Mucosa of descending colon (tissue), 3 donors: ENCODE measurements around the gene SARM1. TPM values are rescaled to one million over a fixed set of nuclear protein-coding genes. Genes with fewer than 3 reads are reported as not detected.

Experiments used
- ATAC-seq: fragments of 200-7000 bp; cut with Tn5 transposase; one replicate; pipeline ENCODE4 v1.9.1; 2020; ENCODE audit warnings: mild to moderate bottlenecking, moderate library complexity
- DNase-seq, 3 donors: peaks; one replicate each; pipeline ENCODE4 v3.0.0-alpha.2; 2020
- H3K36me3 ChIP-seq: fragments of 200-600 bp; one replicate; pipeline ENCODE4 v1.8.0; 2021; ENCODE audit warnings: low read depth, mild to moderate bottlenecking
- H3K4me1 ChIP-seq: fragments of 200-600 bp; one replicate; pipeline ENCODE4 v1.8.0; 2021; ENCODE audit warnings: low read depth, mild to moderate bottlenecking
- H3K4me3 ChIP-seq: fragments of 200-600 bp; one replicate; pipeline ENCODE4 v1.8.0; 2021; ENCODE audit warnings: mild to moderate bottlenecking
- H3K9me3 ChIP-seq: fragments of 200-600 bp; one replicate; pipeline ENCODE4 v1.8.0; 2021; ENCODE audit warnings: mild to moderate bottlenecking
- CTCF ChIP-seq: fragments of 200-600 bp; IDR thresholded peaks from one replicate; pipeline ENCODE4 v1.8.0; 2022; ENCODE audit warnings: antibody characterized with exemption, mild to moderate bottlenecking
- intact Hi-C, 2 donors: fragments of 100-400 bp; cut with DNase I in 1 of 2; cut with micrococcal nuclease in 1 of 2; formaldehyde crosslinking; loops; one replicate each; pipeline versions ENCODE4 v1.11.0 to v1.11.1; 2022; cut with DNase I, micrococcal nuclease
- total RNA-seq, 3 donors: library from RNA; stranded (reverse); fragmentation: NEBNext Ultra II Directional in 2 of 3; extraction: Animal tissue kit (Norgen Biotek cat#: 25700) in 2 of 3; gene quantifications; one replicate each; pipeline versions ENCODE4 v1.2.1 to v1.2.4, GENCODE V29; 2021 to 2023
- donor health status: DM: no; HTN: no; CAD: no; lungs with moderate emphysema.
- donor health status: DM: no; HTN: no; CAD: no.
- donor health status: DM: no; HTN: yes; CAD: no.

SARM1 gene
- total RNA-seq, 3 donors from 2014 or later = 12.8 to 16.4 (median 15.0) TPM

GRCh38 chr17:28406473-28406814, 35.0 kb downstream of the SARM1 start:
- ATAC-seq (peak; percentile 35), DNase-seq (no peak)
- H3K36me3 ChIP-seq = no peaks in the 10 kb centered on the region
- H3K9me3 ChIP-seq = no peaks in the 10 kb centered on the region
- peaks cover 9% of the 10 kb centered on the region for H3K4me1 ChIP-seq
- no peak for TF ChIP-seq CTCF
- intact Hi-C loops = no loop called here
- H3K4me3 ChIP-seq = no peak overlapping the region

- ATAC-seq = no peak
- intact Hi-C loops = no loop called here
- no peak for TF ChIP-seq CTCF
Observed at GRCh38 chr17:28407130-28407973, 35.9 kb downstream of the SARM1 start.

GRCh38 chr17:28407974-28408306, 36.4 kb downstream of the SARM1 start:
- ATAC-seq (no peak), DNase-seq (no peak)
- Histone ChIP-seq H3K4me1 (peaks cover 9% of the 10 kb centered on the region), H3K9me3 (no peaks in the 10 kb centered on the region), H3K36me3 (no peaks in the 10 kb centered on the region), H3K4me3 (no peak overlapping the region)
- intact Hi-C loops = no loop called here
- no peak for TF ChIP-seq CTCF

More at GRCh38 chr17:28407130-28407973, 35.9 kb downstream of the SARM1 start:
- Histone ChIP-seq H3K4me3 (no peak overlapping the region), H3K36me3 (no peaks in the 10 kb centered on the region), H3K9me3 (no peaks in the 10 kb centered on the region), H3K4me1 (peaks cover 9% of the 10 kb centered on the region)
- DNase-seq = no peak

GRCh38 chr17:28412099-28412498, 40.6 kb downstream of the SARM1 start:
- Histone ChIP-seq H3K36me3 (no peaks in the 10 kb centered on the region), H3K4me3 (no peak overlapping the region), H3K9me3 (no peaks in the 10 kb centered on the region), H3K4me1 (no peaks in the 10 kb centered on the region)
- DNase-seq (no peak), ATAC-seq (no peak)
- intact Hi-C loops = no loop called here
- no peak for TF ChIP-seq CTCF

GRCh38 chr17:28413804-28414203, 42.3 kb downstream of the SARM1 start:
- intact Hi-C loops = no loop called here
- Histone ChIP-seq H3K4me1 (no peaks in the 10 kb centered on the region), H3K9me3 (no peaks in the 10 kb centered on the region), H3K4me3 (no peak overlapping the region), H3K36me3 (no peaks in the 10 kb centered on the region)
- no peak for TF ChIP-seq CTCF
- ATAC-seq (no peak), DNase-seq (no peak)

GRCh38 chr17:28415886-28416285, 44.4 kb downstream of the SARM1 start:
- Histone ChIP-seq H3K4me1 (no peaks in the 10 kb centered on the region), H3K36me3 (no peaks in the 10 kb centered on the region), H3K9me3 (no peaks in the 10 kb centered on the region), H3K4me3 (no peak overlapping the region)
- intact Hi-C loops = no loop called here
- DNase-seq (no peak), ATAC-seq (no peak)
- TF ChIP-seq CTCF = no peak
